ENCODE results near the gene SLC35E4. TPM values are rescaled to one million over a fixed set of nuclear protein-coding genes. Genes with fewer than 3 reads are reported as not detected.
"Not testable (repeated sequence)": the region's sequence is repeated elsewhere in the genome, so short reads cannot be mapped to it uniquely, and the experiment has no call there.

SLC35E4 gene
- total RNA-seq, 4 donors from 2014 or later: 8.5 to 19.3 (median 10.9) TPM

GRCh38 chr22:30674482-30674881 is 38.9 kb downstream of the SLC35E4 start:
- ATAC-seq (no peak), DNase-seq (no peak)
- intact Hi-C loops (cut with DNase I; ENCODE audit: low total_unique reads): no loop called here
- no peak for TF ChIP-seq POLR2A (IDR thresholded peaks at IDR 0.05)
- TF ChIP-seq, protein P1, sequence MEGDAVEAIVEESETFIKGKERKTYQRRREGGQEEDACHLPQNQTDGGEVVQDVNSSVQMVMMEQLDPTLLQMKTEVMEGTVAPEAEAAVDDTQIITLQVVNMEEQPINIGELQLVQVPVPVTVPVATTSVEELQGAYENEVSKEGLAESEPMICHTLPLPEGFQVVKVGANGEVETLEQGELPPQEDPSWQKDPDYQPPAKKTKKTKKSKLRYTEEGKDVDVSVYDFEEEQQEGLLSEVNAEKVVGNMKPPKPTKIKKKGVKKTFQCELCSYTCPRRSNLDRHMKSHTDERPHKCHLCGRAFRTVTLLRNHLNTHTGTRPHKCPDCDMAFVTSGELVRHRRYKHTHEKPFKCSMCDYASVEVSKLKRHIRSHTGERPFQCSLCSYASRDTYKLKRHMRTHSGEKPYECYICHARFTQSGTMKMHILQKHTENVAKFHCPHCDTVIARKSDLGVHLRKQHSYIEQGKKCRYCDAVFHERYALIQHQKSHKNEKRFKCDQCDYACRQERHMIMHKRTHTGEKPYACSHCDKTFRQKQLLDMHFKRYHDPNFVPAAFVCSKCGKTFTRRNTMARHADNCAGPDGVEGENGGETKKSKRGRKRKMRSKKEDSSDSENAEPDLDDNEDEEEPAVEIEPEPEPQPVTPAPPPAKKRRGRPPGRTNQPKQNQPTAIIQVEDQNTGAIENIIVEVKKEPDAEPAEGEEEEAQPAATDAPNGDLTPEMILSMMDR (IDR thresholded peaks at IDR 0.05 in 4 of 5, conservative IDR thresholded peaks at IDR 0.05 in 1 of 5): no peak
- no peaks in the 10 kb centered on the region for H3K27me3 ChIP-seq
- H3K9me3 ChIP-seq: no peaks in the 10 kb centered on the region
- in situ Hi-C loops (cut with MboI; ENCODE audit: low sequenced_read_pairs in 4 of 4): no loop called here
- H3K4me1 ChIP-seq: peaks cover 0 to 6% of the 10 kb centered on the region in 2 donors
- no peaks in the 10 kb centered on the region for H3K36me3 ChIP-seq
- no peak overlapping the region for H3K4me3 ChIP-seq
- H3K27ac ChIP-seq: no peak overlapping the region

- no peaks in the 10 kb centered on the region for H3K9me3 ChIP-seq
- H3K4me3 ChIP-seq: no peak overlapping the region
- intact Hi-C loops (cut with DNase I; ENCODE audit: low total_unique reads) (no loop called here), in situ Hi-C loops (cut with MboI; ENCODE audit: low sequenced_read_pairs in 4 of 4) (no loop called here)
- no peaks in the 10 kb centered on the region for H3K36me3 ChIP-seq
- H3K27ac ChIP-seq: no peak overlapping the region
- DNase-seq: no peak
- ATAC-seq: no peak
- H3K27me3 ChIP-seq: no peaks in the 10 kb centered on the region
- peaks cover 0 to 6% of the 10 kb centered on the region in 2 donors for H3K4me1 ChIP-seq
- TF ChIP-seq POLR2A (IDR thresholded peaks at IDR 0.05): no peak
- TF ChIP-seq, protein P1 (IDR thresholded peaks at IDR 0.05 in 4 of 5, conservative IDR thresholded peaks at IDR 0.05 in 1 of 5): no peak
Measured at GRCh38 chr22:30675436-30675835, 39.9 kb downstream of the SLC35E4 start.

- H3K4me1 ChIP-seq; DNase-seq; H3K27me3 ChIP-seq; intact Hi-C loops (cut with DNase I; ENCODE audit: low total_unique reads); H3K9me3 ChIP-seq; ATAC-seq; H3K36me3 ChIP-seq; H3K4me3 ChIP-seq; H3K27ac ChIP-seq; in situ Hi-C loops (cut with MboI; ENCODE audit: low sequenced_read_pairs in 4 of 4): not testable (repeated sequence)
Measured at GRCh38 chr22:30676565-30676964, 41.0 kb downstream of the SLC35E4 start.

DNA sequence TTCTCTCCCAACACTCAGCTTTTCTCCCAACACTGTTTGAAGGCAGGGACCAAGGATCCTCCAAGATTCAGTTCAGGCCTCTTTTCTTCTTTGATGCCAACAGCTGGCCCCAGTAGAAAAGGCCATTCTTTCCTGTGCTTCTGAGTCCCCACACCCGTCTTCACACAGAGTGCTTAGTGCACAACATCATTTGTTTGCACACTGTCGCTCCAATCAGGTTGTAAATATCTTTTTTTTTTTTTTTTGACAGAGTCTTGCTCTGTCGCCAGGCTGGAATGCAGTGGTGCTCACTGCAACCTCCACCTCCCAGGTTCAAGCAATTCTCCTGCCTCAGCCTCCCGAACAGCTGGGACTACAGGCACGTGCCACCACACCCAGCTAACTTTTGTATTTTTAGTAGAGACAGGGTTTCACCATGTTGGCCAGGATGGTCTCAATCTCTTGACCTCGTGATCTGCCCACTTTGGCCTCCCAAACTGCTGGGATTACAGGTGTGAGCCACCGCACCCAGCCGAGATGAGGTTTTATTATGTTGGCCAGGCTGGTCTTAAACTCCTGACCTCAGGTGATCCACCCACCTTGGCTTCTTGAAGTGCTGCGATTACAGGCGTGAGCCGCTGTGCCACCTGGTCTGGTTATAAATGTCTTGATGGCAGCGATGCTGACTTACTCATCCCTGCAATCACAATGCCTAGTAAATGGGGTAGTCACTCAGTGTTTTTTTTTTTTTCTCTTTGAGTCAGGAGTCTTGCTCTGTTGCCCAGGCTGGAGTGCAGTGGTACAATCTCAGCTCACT is 44.5 kb downstream of the SLC35E4 start:
- H3K4me1 ChIP-seq; H3K27ac ChIP-seq; H3K27me3 ChIP-seq; H3K4me3 ChIP-seq; intact Hi-C loops (cut with DNase I; ENCODE audit: low total_unique reads); H3K36me3 ChIP-seq; ATAC-seq; DNase-seq; in situ Hi-C loops (cut with MboI; ENCODE audit: low sequenced_read_pairs in 4 of 4); H3K9me3 ChIP-seq: not testable (repeated sequence)

DNA sequence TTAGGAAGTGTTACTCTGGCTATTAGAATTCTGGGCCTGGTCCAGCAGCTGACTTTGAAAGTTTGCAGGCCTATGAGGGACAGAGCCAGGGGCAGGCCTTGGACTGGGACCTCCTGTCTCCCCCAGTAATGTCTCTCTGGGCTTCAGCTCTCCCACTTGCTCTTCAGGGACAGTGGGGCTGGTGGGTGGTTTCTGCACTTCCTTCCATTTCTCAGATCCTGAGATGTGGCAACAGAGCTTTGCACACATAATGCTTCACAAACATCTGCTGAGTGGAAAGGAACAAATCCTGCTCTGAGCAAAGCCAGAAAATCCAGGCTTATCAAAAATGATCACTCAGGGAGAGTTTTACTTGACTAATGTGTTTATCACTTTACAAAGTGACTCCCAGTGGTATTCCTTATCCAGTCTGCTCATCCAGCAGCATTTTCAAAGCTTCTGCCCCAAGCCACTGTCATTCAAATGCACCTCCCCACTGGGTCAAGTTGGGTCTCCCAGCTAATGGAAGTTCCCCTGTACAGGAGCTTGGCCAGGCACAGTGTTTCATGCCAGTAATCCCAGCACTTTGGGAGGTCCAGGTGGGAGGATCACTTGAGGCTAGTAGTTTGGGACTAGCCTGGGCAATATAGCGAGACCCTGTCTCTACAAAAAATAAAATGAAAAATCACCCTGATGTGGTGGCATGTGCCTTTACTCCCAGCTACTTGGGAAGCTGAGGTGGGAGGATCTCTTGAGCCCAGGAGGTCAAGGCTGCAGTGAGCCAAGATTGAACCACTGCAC is 45.6 kb downstream of the SLC35E4 start:
- ATAC-seq (no peak), DNase-seq (no peak)
- Histone ChIP-seq H3K27me3 (no peaks in the 10 kb centered on the region), H3K9me3 (no peaks in the 10 kb centered on the region), H3K27ac (no peak overlapping the region), H3K4me3 (no peak overlapping the region), H3K36me3 (no peaks in the 10 kb centered on the region), H3K4me1 (peaks cover 0 to 6% of the 10 kb centered on the region in 2 donors)
- in situ Hi-C loops (cut with MboI; ENCODE audit: low sequenced_read_pairs in 4 of 4): no loop called here
- intact Hi-C loops (cut with DNase I; ENCODE audit: low total_unique reads): no loop called here
- no peak for TF ChIP-seq POLR2A (IDR thresholded peaks at IDR 0.05)
- TF ChIP-seq, protein P1 (IDR thresholded peaks at IDR 0.05 in 4 of 5, conservative IDR thresholded peaks at IDR 0.05 in 1 of 5): no peak

All from gastrocnemius medialis (tissue), 4 donors.